AG04450 (cell line): Measurements from ENCODE around the gene ARID3C. TPM values are rescaled to one million over a fixed set of nuclear protein-coding genes. Genes with fewer than 3 reads are reported as not detected.

Experiments used
- CTCF ChIA-PET: fragments of 300-600, 350-600 bp; formaldehyde crosslinking; extraction: SDS; loops from one replicate; lab custom pipeline; 2022; ENCODE audit warnings: antibody characterized with exemption, inconsistent platforms; lab: Charles Lee
- POLR2A ChIA-PET: fragments of 350-600 bp; formaldehyde crosslinking; extraction: SDS; loops from one replicate; lab custom pipeline; 2021; ENCODE audit warnings: antibody characterized with exemption, inconsistent platforms; lab: Yijun Ruan, JAX
- DNase-seq: peaks from one replicate; pipeline ENCODE4 v3.0.0-alpha.2; 2011; ENCODE audit warnings: low read depth, low spot score
- H3K27ac ChIP-seq: one replicate; pipeline ENCODE4 v1.5.1; 2012; ENCODE audit warnings: low read depth, low read length, control low read depth
- H3K27me3 ChIP-seq: one replicate; pipeline ENCODE4 v1.6.0; 2012; ENCODE audit warnings: low read length; ENCODE audit not compliant: control insufficient read depth, insufficient read depth
- H3K4me3 ChIP-seq: 2 replicates; pipeline ENCODE4 v1.5.1; 2011; ENCODE audit warnings: mild to moderate bottlenecking, low read depth, low read length, control low read depth
- H3K9me3 ChIP-seq: 2 replicates; pipeline ENCODE4 v1.5.1; 2012; ENCODE audit warnings: low read length; ENCODE audit not compliant: control insufficient read depth, insufficient read depth
- polyA plus RNA-seq: library from polyadenylated mRNA; depleted of rRNA; stranded (reverse); fragments of >200 nt; gene quantifications from 2 replicates; pipeline ENCODE4 v1.2.3, GENCODE V29; 2011
- TF ChIP-seq, protein P1 (sequence below): IDR thresholded peaks from 2 replicates; pipeline ENCODE4 v1.5.1; 2011; ENCODE audit warnings: low read depth, low read length, control low read depth, inconsistent platforms

Gene ARID3C
- polyA plus RNA-seq, 1 experiment, result not detected

DNA sequence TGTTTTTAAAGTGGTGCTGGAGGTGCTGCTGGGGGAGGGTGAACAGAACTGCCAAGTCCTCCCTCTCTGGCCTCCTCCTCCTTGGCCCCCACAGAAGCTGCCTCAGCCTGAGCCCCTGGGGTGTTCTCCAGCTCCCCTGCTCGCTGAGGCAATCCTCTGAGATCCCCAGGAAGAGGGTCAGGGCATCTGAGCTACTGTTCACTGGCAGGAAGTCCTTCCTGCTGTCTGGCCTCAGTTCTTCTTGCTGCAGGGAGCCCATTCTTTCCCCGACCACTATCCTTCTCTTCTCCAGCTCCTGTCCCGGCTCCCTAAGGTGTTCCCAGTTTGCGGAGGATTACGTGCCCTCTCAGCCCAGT is 49.1 kb downstream of the ARID3C start:
- H3K27ac ChIP-seq, result no peak overlapping the region
- POLR2A ChIA-PET, result no interaction called here
- no peaks in the 10 kb centered on the region; the same call in 1 of the 2 replicates for H3K9me3 ChIP-seq
- DNase-seq, result no peak
- peaks cover 83% of the 10 kb centered on the region for H3K27me3 ChIP-seq
- no peak overlapping the region for H3K4me3 ChIP-seq
- CTCF ChIA-PET, result interaction anchor here (0.6 to 6.6 kb wide), 7 partner anchors 12 to 1055 kb away, joined by 3 to 42 read pairs (median 6); partner anchors contain the start of gene RPP25L
- TF ChIP-seq, protein P1, sequence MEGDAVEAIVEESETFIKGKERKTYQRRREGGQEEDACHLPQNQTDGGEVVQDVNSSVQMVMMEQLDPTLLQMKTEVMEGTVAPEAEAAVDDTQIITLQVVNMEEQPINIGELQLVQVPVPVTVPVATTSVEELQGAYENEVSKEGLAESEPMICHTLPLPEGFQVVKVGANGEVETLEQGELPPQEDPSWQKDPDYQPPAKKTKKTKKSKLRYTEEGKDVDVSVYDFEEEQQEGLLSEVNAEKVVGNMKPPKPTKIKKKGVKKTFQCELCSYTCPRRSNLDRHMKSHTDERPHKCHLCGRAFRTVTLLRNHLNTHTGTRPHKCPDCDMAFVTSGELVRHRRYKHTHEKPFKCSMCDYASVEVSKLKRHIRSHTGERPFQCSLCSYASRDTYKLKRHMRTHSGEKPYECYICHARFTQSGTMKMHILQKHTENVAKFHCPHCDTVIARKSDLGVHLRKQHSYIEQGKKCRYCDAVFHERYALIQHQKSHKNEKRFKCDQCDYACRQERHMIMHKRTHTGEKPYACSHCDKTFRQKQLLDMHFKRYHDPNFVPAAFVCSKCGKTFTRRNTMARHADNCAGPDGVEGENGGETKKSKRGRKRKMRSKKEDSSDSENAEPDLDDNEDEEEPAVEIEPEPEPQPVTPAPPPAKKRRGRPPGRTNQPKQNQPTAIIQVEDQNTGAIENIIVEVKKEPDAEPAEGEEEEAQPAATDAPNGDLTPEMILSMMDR, result no peak

DNA sequence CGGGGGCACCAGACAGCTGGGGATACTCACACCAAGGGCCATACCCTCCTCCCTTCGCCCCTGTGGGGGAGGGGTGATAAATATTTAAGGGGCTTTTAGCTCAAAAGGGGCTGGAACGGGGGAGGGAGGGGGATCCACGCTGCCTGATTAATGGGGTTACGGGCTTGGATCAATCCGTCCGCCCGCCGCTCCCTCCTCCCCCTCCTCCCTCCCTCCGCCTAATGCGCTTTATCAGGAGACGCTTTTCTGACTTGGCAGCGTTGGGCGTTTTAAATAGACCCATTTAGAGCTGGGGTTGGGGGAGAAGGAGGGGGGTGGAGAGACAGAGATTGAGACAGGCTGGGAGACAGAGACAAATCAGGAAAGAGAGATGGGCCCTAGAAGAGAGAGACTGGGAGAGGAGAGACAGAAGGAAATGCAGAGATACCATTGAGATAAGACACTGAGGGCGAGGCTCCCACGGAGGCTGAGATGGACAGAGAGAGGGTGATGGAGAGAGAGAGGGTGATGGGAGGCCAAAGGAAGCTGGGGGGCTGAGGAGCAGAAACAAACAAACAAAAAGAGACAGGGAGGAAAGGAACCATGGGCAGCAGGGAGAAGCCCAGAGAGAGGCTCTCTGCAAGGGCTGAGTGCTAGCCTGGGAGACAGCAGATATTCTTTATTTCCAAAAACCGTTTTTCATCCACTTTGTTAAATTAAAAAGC is 49.6 kb downstream of the ARID3C start:
- CTCF ChIA-PET, result interaction anchor here (0.6 to 6.6 kb wide), 7 partner anchors 13 to 1055 kb away, joined by 3 to 42 read pairs (median 6); partner anchors contain the start of gene RPP25L
- Histone ChIP-seq H3K4me3 (no peak overlapping the region), H3K27me3 (peaks cover 83% of the 10 kb centered on the region), H3K9me3 (no peaks in the 10 kb centered on the region; the same call in 1 of the 2 replicates), H3K27ac (no peak overlapping the region)
- POLR2A ChIA-PET, result no interaction called here
- TF ChIP-seq, protein P1, result no peak
- no peak for DNase-seq

DNA sequence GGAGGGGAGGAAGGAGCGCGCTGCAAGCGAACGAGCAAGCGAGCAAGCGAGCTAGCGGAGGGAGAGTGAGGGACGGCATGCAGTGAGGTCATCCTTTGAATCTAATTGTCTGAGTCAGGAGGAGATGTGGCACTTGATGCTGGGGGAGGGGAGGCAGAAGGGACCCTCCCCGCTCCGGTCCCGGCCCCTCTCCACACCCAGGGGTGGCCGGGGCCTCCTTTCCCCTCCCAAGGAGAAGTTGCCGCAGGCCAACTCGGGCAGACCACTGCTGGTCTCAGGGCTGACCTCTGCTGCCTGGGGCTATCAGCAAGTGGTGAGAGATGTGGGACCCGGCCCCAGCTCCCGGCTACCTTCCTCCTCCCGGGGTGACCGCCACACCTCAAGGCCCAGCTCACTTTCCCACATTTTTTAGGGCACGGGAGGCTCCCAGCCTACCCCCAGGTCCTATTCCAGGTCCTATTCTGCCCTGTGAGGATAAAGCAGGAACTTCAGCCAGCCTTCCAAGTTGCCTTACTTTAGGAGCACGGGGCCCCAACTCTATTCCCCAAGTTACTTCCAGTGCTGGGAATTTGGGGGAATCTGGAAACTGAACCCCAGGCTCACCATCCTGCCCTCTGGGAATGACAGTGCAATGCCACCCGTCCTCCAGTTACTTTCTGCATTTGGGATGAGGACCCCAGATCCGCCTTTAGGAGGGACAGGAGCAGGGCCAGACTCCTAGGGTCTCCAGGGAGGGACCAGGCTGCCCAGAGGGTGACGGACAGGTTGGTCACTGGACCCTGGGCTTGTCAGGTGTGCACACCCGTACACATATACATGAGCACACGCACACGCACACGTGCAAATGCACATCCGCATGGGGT is 50.4 kb downstream of the ARID3C start:
- no peak overlapping the region for H3K27ac ChIP-seq
- H3K9me3 ChIP-seq, result no peaks in the 10 kb centered on the region; the same call in 1 of the 2 replicates
- TF ChIP-seq, protein P1, result no peak
- H3K4me3 ChIP-seq, result no peak overlapping the region; the same call in 1 of the 2 replicates
- DNase-seq, result no peak
- POLR2A ChIA-PET, result no interaction called here
- CTCF ChIA-PET, result interaction anchor here (1.5 to 6.6 kb wide), 2 partner anchors 13 to 31 kb away, joined by 5 to 42 read pairs; no protein-coding TSS in a partner anchor
- peaks cover 84% of the 10 kb centered on the region for H3K27me3 ChIP-seq

GRCh38 chr9:34577400-34578240 is 51.2 kb downstream of the ARID3C start:
- Histone ChIP-seq H3K9me3 (no peaks in the 10 kb centered on the region; the same call in 1 of the 2 replicates), H3K27ac (no peak overlapping the region), H3K4me3 (no peak overlapping the region; the same call in 1 of the 2 replicates), H3K27me3 (peaks cover 87% of the 10 kb centered on the region)
- DNase-seq, result no peak
- TF ChIP-seq, protein P1, result no peak
- ChIA-PET CTCF (interaction anchor here (0.8 to 6.6 kb wide), 4 partner anchors 14 to 174 kb away, joined by 3 to 42 read pairs (median 4); no protein-coding TSS in a partner anchor), POLR2A (no interaction called here)
